OCI-LY7 (cell line): Measurements from ENCODE around the gene ANKH.

Source experiments
- EZH2phosphoT487 ChIP-seq: fragments of 200-600 bp; sonication (generic); IDR thresholded peaks from 2 replicates; pipeline ENCODE4 v1.6.1; 2018; ENCODE audit warnings: low read depth, borderline replicate concordance, mild to moderate bottlenecking, mixed run types, antibody characterized with exemption, low read length, moderate library complexity, mixed read lengths
- TF ChIP-seq, protein P1 (sequence below): fragments of 200-600 bp; sonication (generic); conservative IDR thresholded peaks from 2 replicates; pipeline ENCODE4 v1.5.1; 2014; ENCODE audit warnings: mild to moderate bottlenecking, antibody characterized with exemption, low read length, moderate library complexity, mixed read lengths

DNA sequence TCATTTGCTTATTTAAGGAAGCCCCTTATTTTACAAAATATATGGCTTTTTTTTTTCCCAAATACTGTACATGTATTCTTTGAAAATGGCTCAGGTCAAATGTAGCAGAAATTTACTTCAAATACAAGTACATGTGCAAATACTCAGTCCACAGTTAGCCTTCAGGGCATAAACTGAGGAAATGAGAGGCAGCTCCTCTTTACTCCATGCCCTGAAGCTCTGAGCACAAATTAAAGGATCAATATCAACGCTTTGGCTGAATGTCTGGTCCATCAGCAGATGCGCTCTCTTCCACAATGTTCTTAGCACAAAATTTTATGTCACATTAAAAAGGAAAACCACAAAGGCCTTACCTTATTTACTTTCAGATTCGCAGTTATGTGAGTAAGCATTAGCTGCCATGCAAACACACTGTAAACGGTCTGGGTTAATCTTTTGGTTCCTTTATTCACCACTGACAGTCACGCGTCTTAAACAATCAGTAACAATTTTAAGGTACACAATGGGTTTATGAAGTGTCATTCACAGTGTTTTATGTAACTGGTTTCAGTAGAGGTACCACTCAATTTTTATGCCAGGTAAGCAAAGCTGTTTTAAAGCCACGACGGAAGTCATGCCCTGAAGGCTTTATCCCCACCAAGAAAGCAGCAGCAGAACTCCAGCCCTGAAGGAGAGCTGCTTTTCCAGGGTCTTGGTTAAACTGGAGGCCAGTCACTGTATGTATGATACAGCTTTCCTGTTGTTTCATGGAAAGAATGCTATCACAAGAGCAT is 103.7 kb downstream of the ANKH start:
- TF ChIP-seq, protein P1, sequence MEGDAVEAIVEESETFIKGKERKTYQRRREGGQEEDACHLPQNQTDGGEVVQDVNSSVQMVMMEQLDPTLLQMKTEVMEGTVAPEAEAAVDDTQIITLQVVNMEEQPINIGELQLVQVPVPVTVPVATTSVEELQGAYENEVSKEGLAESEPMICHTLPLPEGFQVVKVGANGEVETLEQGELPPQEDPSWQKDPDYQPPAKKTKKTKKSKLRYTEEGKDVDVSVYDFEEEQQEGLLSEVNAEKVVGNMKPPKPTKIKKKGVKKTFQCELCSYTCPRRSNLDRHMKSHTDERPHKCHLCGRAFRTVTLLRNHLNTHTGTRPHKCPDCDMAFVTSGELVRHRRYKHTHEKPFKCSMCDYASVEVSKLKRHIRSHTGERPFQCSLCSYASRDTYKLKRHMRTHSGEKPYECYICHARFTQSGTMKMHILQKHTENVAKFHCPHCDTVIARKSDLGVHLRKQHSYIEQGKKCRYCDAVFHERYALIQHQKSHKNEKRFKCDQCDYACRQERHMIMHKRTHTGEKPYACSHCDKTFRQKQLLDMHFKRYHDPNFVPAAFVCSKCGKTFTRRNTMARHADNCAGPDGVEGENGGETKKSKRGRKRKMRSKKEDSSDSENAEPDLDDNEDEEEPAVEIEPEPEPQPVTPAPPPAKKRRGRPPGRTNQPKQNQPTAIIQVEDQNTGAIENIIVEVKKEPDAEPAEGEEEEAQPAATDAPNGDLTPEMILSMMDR = no peak
- no peak for TF ChIP-seq EZH2phosphoT487
